Glutamatergic neuron (in vitro differentiated cells): Measurements from ENCODE around the gene RTF1. TPM values are rescaled to one million over a fixed set of nuclear protein-coding genes. Genes with fewer than 3 reads are reported as not detected.

ENCODE experiments used
- DNase-seq: peaks from one replicate; pipeline ENCODE4 v3.0.0; 2022
- H3K27ac Mint-ChIP-seq: one replicate; pipeline ENCODE4 v1.8.0; 2020; ENCODE audit warnings: mild to moderate bottlenecking, mixed read lengths, inconsistent platforms; ENCODE audit not compliant: unreplicated experiment
- H3K27me3 Mint-ChIP-seq: one replicate; pipeline ENCODE4 v1.8.0; 2020; ENCODE audit warnings: mild to moderate bottlenecking, moderate library complexity, mixed read lengths, inconsistent platforms; ENCODE audit not compliant: unreplicated experiment
- H3K36me3 Mint-ChIP-seq: one replicate; pipeline ENCODE4 v1.8.0; 2020; ENCODE audit warnings: mild to moderate bottlenecking, mixed read lengths, inconsistent platforms; ENCODE audit not compliant: unreplicated experiment
- H3K4me1 Mint-ChIP-seq: one replicate; pipeline ENCODE4 v1.8.0; 2020; ENCODE audit warnings: mild to moderate bottlenecking, low read depth, mixed read lengths, inconsistent platforms; ENCODE audit not compliant: unreplicated experiment
- H3K4me3 Mint-ChIP-seq: one replicate; pipeline ENCODE4 v1.8.0; 2020; ENCODE audit warnings: mild to moderate bottlenecking, mixed read lengths, inconsistent platforms; ENCODE audit not compliant: unreplicated experiment
- H3K9me3 Mint-ChIP-seq: one replicate; pipeline ENCODE4 v1.8.0; 2020; ENCODE audit warnings: mild to moderate bottlenecking, moderate library complexity, mixed read lengths, inconsistent platforms; ENCODE audit not compliant: unreplicated experiment
- CTCF ChIP-seq: fragments of 200-600 bp; sonication (generic); IDR thresholded peaks from one replicate; pipeline ENCODE4 v1.5.0; 2021; ENCODE audit not compliant: partially characterized antibody, unreplicated experiment
- total RNA-seq: library from RNA; stranded (reverse); fragmentation: NEBNext Ultra II Directional; extraction: Animal tissue kit (Norgen Biotek cat#: 25700); gene quantifications from one replicate; pipeline ENCODE4 v1.2.1, GENCODE V29; 2021; ENCODE audit not compliant: unreplicated experiment

The RTF1 gene
- total RNA-seq, 1 donor from 2014 or later: 66.4 TPM

GRCh38 chr15:41392659-41393058 is 24.2 kb upstream of the RTF1 start:
- no peaks in the 10 kb centered on the region for H3K9me3 Mint-ChIP-seq
- no peak overlapping the region for H3K27ac Mint-ChIP-seq
- DNase-seq: no peak
- H3K4me3 Mint-ChIP-seq: no peak overlapping the region
- TF ChIP-seq CTCF: no peak
- peaks cover 2% of the 10 kb centered on the region for H3K27me3 Mint-ChIP-seq
- no peaks in the 10 kb centered on the region for H3K4me1 Mint-ChIP-seq
- H3K36me3 Mint-ChIP-seq: peaks cover 11% of the 10 kb centered on the region

- peaks cover 1% of the 10 kb centered on the region for H3K27me3 Mint-ChIP-seq
- no peak overlapping the region for H3K4me3 Mint-ChIP-seq
- H3K4me1 Mint-ChIP-seq: no peaks in the 10 kb centered on the region
- TF ChIP-seq CTCF: no peak
- no peak for DNase-seq
- peaks cover 11% of the 10 kb centered on the region for H3K36me3 Mint-ChIP-seq
- no peaks in the 10 kb centered on the region for H3K9me3 Mint-ChIP-seq
- H3K27ac Mint-ChIP-seq: no peak overlapping the region
Observed at GRCh38 chr15:41394924-41395323, 22.0 kb upstream of the RTF1 start.

- H3K27me3 Mint-ChIP-seq: peaks cover 1% of the 10 kb centered on the region
- no peak for DNase-seq
Observed at GRCh38 chr15:41396111-41396510, 20.8 kb upstream of the RTF1 start.

GRCh38 chr15:41401904-41402267 is 15.0 kb upstream of the RTF1 start:
- Mint-ChIP-seq H3K4me3 (peak overlapping the region; percentile 94), H3K4me1 (no peaks in the 10 kb centered on the region), H3K27ac (peak overlapping the region; percentile 64), H3K27me3 (no peaks in the 10 kb centered on the region), H3K36me3 (no peaks in the 10 kb centered on the region), H3K9me3 (peaks cover 6% of the 10 kb centered on the region)
- DNase-seq: no peak
- TF ChIP-seq CTCF: no peak

More at GRCh38 chr15:41396111-41396510, 20.8 kb upstream of the RTF1 start:
- no peak for TF ChIP-seq CTCF
- H3K27ac Mint-ChIP-seq: no peak overlapping the region
- peaks cover 11% of the 10 kb centered on the region for H3K36me3 Mint-ChIP-seq
- no peaks in the 10 kb centered on the region for H3K4me1 Mint-ChIP-seq
- H3K9me3 Mint-ChIP-seq: no peaks in the 10 kb centered on the region
- H3K4me3 Mint-ChIP-seq: no peak overlapping the region

GRCh38 chr15:41407341-41407740 is 9.6 kb upstream of the RTF1 start:
- DNase-seq: no peak
- H3K36me3 Mint-ChIP-seq: no peaks in the 10 kb centered on the region
- H3K27me3 Mint-ChIP-seq: no peaks in the 10 kb centered on the region
- peaks cover 6% of the 10 kb centered on the region for H3K4me1 Mint-ChIP-seq
- H3K27ac Mint-ChIP-seq: peak overlapping the region; percentile 89
- no peak overlapping the region for H3K4me3 Mint-ChIP-seq
- no peak for TF ChIP-seq CTCF
- H3K9me3 Mint-ChIP-seq: peaks cover 3% of the 10 kb centered on the region
